Measurements from ENCODE around the gene GLCCI1.

The GLCCI1 gene

DNA sequence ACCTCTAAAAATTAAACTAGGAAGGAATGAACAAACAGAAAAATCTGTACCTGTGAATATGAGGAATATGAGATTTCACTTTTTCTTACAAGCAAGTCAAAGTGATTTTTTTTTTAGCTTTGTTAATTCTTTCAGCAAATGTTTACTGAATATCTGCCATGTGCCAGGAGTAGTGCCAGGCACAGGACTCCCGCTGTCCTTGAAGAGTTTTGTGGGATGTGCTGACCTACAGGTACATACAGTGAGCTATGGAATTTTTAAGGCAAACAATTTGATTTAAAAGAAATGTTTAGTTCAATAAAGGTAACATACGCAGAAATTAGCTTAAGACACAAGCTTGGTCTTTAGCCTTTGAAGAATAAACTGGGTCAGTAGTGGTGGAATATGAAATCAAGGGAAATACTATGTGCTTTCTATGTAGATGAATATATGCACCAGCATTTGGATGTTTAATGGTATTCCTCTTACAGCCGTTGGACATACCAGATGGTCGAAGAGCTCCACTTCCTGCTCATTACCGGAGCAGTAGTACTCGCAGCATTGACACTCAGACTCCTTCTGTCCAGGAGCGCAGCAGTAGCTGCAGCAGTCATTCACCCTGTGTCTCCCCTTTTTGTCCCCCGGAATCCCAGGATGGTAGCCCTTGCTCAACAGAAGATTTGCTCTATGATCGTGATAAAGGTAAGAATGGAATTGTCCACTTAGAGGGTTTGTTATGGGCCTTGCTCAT lies 102.0 kb downstream of the GLCCI1 start:
- H3K27me3 ChIP-seq = no peaks in the 10 kb centered on the region
- TF ChIP-seq, protein P1, sequence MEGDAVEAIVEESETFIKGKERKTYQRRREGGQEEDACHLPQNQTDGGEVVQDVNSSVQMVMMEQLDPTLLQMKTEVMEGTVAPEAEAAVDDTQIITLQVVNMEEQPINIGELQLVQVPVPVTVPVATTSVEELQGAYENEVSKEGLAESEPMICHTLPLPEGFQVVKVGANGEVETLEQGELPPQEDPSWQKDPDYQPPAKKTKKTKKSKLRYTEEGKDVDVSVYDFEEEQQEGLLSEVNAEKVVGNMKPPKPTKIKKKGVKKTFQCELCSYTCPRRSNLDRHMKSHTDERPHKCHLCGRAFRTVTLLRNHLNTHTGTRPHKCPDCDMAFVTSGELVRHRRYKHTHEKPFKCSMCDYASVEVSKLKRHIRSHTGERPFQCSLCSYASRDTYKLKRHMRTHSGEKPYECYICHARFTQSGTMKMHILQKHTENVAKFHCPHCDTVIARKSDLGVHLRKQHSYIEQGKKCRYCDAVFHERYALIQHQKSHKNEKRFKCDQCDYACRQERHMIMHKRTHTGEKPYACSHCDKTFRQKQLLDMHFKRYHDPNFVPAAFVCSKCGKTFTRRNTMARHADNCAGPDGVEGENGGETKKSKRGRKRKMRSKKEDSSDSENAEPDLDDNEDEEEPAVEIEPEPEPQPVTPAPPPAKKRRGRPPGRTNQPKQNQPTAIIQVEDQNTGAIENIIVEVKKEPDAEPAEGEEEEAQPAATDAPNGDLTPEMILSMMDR (IDR thresholded peaks at IDR 0.05; ENCODE audit: low read depth, low read length) = no peak
- H3K4me1 ChIP-seq = no peaks in the 10 kb centered on the region
- no peak for DNase-seq
- peaks cover 13% of the 10 kb centered on the region for H3K36me3 ChIP-seq
- H3K9me3 ChIP-seq = no peaks in the 10 kb centered on the region
- no peak overlapping the region for H3K4me3 ChIP-seq (ENCODE audit: low read depth, low read length)

DNA sequence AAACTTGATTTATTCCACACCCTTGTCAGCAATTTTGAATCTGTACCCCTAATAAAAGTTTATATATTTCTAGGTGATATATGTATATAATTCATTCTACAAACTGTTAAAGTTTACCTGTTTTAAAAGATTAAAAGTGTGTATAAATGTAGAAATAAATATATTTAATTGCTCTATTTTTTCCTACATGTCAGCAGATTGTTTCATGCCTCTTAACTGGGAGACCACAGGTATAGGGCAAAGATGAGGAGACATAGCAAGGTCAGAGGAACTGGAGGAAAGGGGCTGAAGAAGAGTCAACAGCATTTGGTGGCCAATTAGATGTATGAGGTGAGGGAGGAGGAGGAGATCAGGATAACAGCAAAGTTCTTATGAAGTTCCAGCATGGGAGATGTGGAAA lies 109.8 kb downstream of the GLCCI1 start:
- H3K9me3 ChIP-seq = no peaks in the 10 kb centered on the region; the same call in 1 of the 2 replicates
- no peak for DNase-seq
- TF ChIP-seq, protein P1 (IDR thresholded peaks at IDR 0.05; ENCODE audit: low read depth, low read length) = no peak
- H3K36me3 ChIP-seq = peaks cover 4% of the 10 kb centered on the region
- no peaks in the 10 kb centered on the region for H3K27me3 ChIP-seq
- H3K4me3 ChIP-seq (ENCODE audit: low read depth, low read length) = no peak overlapping the region
- H3K4me1 ChIP-seq = no peaks in the 10 kb centered on the region; the same call in 1 of the 2 replicates

GRCh38 chr7:8082762-8083161 lies 114.2 kb downstream of the GLCCI1 start:
- Histone ChIP-seq H3K9me3 (no peaks in the 10 kb centered on the region; the same call in 1 of the 2 replicates), H3K27me3 (no peaks in the 10 kb centered on the region), H3K36me3 (peaks cover 14% of the 10 kb centered on the region), H3K4me1 (no peaks in the 10 kb centered on the region; the same call in 1 of the 2 replicates), H3K4me3 (ENCODE audit: low read depth, low read length) (no peak overlapping the region)
- no peak for DNase-seq
- TF ChIP-seq, protein P1 (IDR thresholded peaks at IDR 0.05; ENCODE audit: low read depth, low read length) = no peak

GRCh38 chr7:8084836-8085235 lies 116.2 kb downstream of the GLCCI1 start:
- H3K4me1 ChIP-seq = no peaks in the 10 kb centered on the region; the same call in 1 of the 2 replicates
- TF ChIP-seq, protein P1 (IDR thresholded peaks at IDR 0.05; ENCODE audit: low read depth, low read length) = no peak
- peaks cover 14% of the 10 kb centered on the region for H3K36me3 ChIP-seq
- no peak overlapping the region for H3K4me3 ChIP-seq (ENCODE audit: low read depth, low read length)
- no peaks in the 10 kb centered on the region for H3K27me3 ChIP-seq
- DNase-seq = no peak
- no peaks in the 10 kb centered on the region; the same call in 1 of the 2 replicates for H3K9me3 ChIP-seq

- H3K9me3 ChIP-seq = no peaks in the 10 kb centered on the region; the same call in 1 of the 2 replicates
- H3K36me3 ChIP-seq = peaks cover 14% of the 10 kb centered on the region
- TF ChIP-seq, protein P1 (IDR thresholded peaks at IDR 0.05; ENCODE audit: low read depth, low read length) = no peak
- no peak overlapping the region for H3K4me3 ChIP-seq (ENCODE audit: low read depth, low read length)
- DNase-seq = no peak
- no peaks in the 10 kb centered on the region for H3K27me3 ChIP-seq
- no peaks in the 10 kb centered on the region; the same call in 1 of the 2 replicates for H3K4me1 ChIP-seq
Observed at GRCh38 chr7:8085420-8085819, 116.8 kb downstream of the GLCCI1 start.

DNA sequence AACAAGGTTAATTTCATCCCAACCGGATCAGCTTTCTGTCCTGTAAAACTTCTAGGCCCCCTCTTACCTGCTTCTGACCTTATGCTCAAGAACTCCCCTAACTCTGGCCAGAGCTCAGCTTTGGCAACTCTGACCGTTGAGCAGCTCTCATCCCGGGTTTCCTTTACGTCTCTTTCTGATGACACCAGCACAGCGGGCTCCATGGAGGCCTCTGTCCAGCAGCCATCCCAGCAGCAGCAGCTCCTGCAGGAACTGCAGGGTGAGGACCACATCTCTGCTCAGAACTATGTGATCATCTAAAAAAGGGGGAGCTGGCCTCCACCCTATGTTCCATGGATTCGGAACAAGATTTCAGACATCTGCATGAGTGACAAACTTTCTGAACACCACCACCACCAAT lies 117.6 kb downstream of the GLCCI1 start:
- Histone ChIP-seq H3K4me3 (ENCODE audit: low read depth, low read length) (no peak overlapping the region), H3K36me3 (peaks cover 14% of the 10 kb centered on the region), H3K27me3 (no peaks in the 10 kb centered on the region), H3K9me3 (no peaks in the 10 kb centered on the region; the same call in 1 of the 2 replicates), H3K4me1 (no peaks in the 10 kb centered on the region)
- TF ChIP-seq, protein P1 (IDR thresholded peaks at IDR 0.05; ENCODE audit: low read depth, low read length) = no peak
- DNase-seq = no peak

Measured in BE2C (cell line).